Activated CD8-positive, alpha-beta T cell treated with anti-CD3 and anti-CD28 coated beads for 36 hours (primary cell): ENCODE results near the gene AQP11. TPM values are rescaled to one million over a fixed set of nuclear protein-coding genes. Genes with fewer than 3 reads are reported as not detected.
A peak's percentile ranks its signal among the peaks of the same experiment; 100 is the strongest.
"Not testable (repeated sequence)": the region's sequence is repeated elsewhere in the genome, so short reads cannot be mapped to it uniquely, and the experiment has no call there.

Source experiments
- ATAC-seq: fragments of 200-7000 bp; cut with Tn5 transposase; one replicate; pipeline ENCODE4 v1.10.0; 2021; ENCODE audit warnings: mild to moderate bottlenecking, moderate library complexity
- CTCF ChIA-PET: fragments of 350-600 bp; sonication (Branson Sonifier 250); formaldehyde crosslinking; loops from one replicate; lab custom pipeline; 2021; ENCODE audit warnings: antibody characterized with exemption; lab: Charles Lee
- POLR2A ChIA-PET: fragments of 350-600 bp; sonication (Branson Sonifier 250); formaldehyde crosslinking; loops from one replicate; lab custom pipeline; 2021; ENCODE audit warnings: antibody characterized with exemption; lab: Charles Lee
- DNase-seq: peaks from one replicate; pipeline ENCODE4 v3.0.0-alpha.2; 2020
- H3K27ac Mint-ChIP-seq: one replicate; pipeline ENCODE4 v1.8.0; 2021; ENCODE audit warnings: mild to moderate bottlenecking, mixed read lengths
- H3K27me3 Mint-ChIP-seq: one replicate; pipeline ENCODE4 v1.8.0; 2021; ENCODE audit warnings: mixed read lengths
- H3K36me3 Mint-ChIP-seq: one replicate; pipeline ENCODE4 v1.8.0; 2021; ENCODE audit warnings: low read depth, mixed read lengths
- H3K4me1 Mint-ChIP-seq: one replicate; pipeline ENCODE4 v1.8.0; 2021; ENCODE audit warnings: low read depth, mixed read lengths
- H3K4me3 Mint-ChIP-seq: one replicate; pipeline ENCODE4 v1.8.0; 2021; ENCODE audit warnings: mild to moderate bottlenecking, moderate library complexity, mixed read lengths
- H3K9me3 Mint-ChIP-seq: one replicate; pipeline ENCODE4 v1.8.0; 2021; ENCODE audit warnings: mixed read lengths
- CTCF ChIP-seq: fragments of 200-600 bp; IDR thresholded peaks from one replicate; pipeline ENCODE4 v1.8.0; 2022; ENCODE audit warnings: antibody characterized with exemption, mild to moderate bottlenecking
- intact Hi-C: fragments of 100-400 bp; cut with micrococcal nuclease; formaldehyde crosslinking; loops from one replicate; pipeline ENCODE4 v1.10.0; 2022
- total RNA-seq, 2 experiments: library from RNA; stranded (reverse); gene quantifications; one replicate each; pipeline ENCODE4 v1.2.3, GENCODE V29; 2021

AQP11 gene
- total RNA-seq, 2 experiments from 2014 or later: 0.47 to 0.59 TPM

- H3K27me3 Mint-ChIP-seq: no peaks in the 10 kb centered on the region
- no peak overlapping the region for H3K4me3 Mint-ChIP-seq
- no peak for TF ChIP-seq CTCF
- no peak overlapping the region for H3K27ac Mint-ChIP-seq
- no peak for DNase-seq
- intact Hi-C loops: no loop called here
- POLR2A ChIA-PET: interaction anchor here (1.1 kb wide), 1 partner anchor 10 kb away, joined by 4 read pairs; no protein-coding TSS in a partner anchor
- peaks cover 35% of the 10 kb centered on the region for H3K36me3 Mint-ChIP-seq
- H3K4me1 Mint-ChIP-seq: no peaks in the 10 kb centered on the region
- CTCF ChIA-PET: no interaction called here
- ATAC-seq: no peak
- no peaks in the 10 kb centered on the region for H3K9me3 Mint-ChIP-seq
Measured at GRCh38 chr11:77611921-77612320, 22.2 kb downstream of the AQP11 start.

- no peak for TF ChIP-seq CTCF
- CTCF ChIA-PET: interaction anchor here (0.6 to 2.7 kb wide), 5 partner anchors 22 to 745 kb away, joined by 3 to 13 read pairs (median 6); partner anchors contain the start of gene AQP11
- no peak overlapping the region for H3K4me3 Mint-ChIP-seq
- no peak for ATAC-seq
- no peak overlapping the region for H3K27ac Mint-ChIP-seq
- no peak for DNase-seq
- H3K9me3 Mint-ChIP-seq: no peaks in the 10 kb centered on the region
- POLR2A ChIA-PET: interaction anchor here (1.1 kb wide), 1 partner anchor 10 kb away, joined by 4 read pairs; no protein-coding TSS in a partner anchor
- intact Hi-C loops: no loop called here
- H3K4me1 Mint-ChIP-seq: no peaks in the 10 kb centered on the region
- peaks cover 47% of the 10 kb centered on the region for H3K36me3 Mint-ChIP-seq
- no peaks in the 10 kb centered on the region for H3K27me3 Mint-ChIP-seq
Measured at GRCh38 chr11:77617892-77618291, 28.1 kb downstream of the AQP11 start.

- POLR2A ChIA-PET: interaction anchor here (1.4 kb wide), 1 partner anchor 14 kb away, joined by 4 read pairs; no protein-coding TSS in a partner anchor
- Mint-ChIP-seq H3K4me3 (no peak overlapping the region), H3K9me3 (no peaks in the 10 kb centered on the region), H3K27me3 (no peaks in the 10 kb centered on the region), H3K27ac (no peak overlapping the region), H3K4me1 (no peaks in the 10 kb centered on the region), H3K36me3 (peaks cover 46% of the 10 kb centered on the region)
- peak; percentile 75 for TF ChIP-seq CTCF
- ATAC-seq (no peak), DNase-seq (no peak)
- intact Hi-C loops: no loop called here
- CTCF ChIA-PET: interaction anchor here (0.8 to 2.7 kb wide), 23 partner anchors 9 to 493 kb away, joined by 3 to 17 read pairs (median 4); partner anchors contain the start of gene AQP11
Measured at GRCh38 chr11:77619576-77620198, 29.9 kb downstream of the AQP11 start.

- H3K27me3 Mint-ChIP-seq: no peaks in the 10 kb centered on the region
- H3K9me3 Mint-ChIP-seq: no peaks in the 10 kb centered on the region
- no peak overlapping the region for H3K4me3 Mint-ChIP-seq
- TF ChIP-seq CTCF: no peak
- no peak for DNase-seq
- ChIA-PET POLR2A (interaction anchor here (1.3 kb wide), 1 partner anchor 40 kb away, joined by 4 read pairs; the partner anchor contains the start of gene AQP11), CTCF (interaction anchor here (3.5 kb wide), 1 partner anchor 11 kb away, joined by 14 read pairs; no protein-coding TSS in a partner anchor)
- H3K27ac Mint-ChIP-seq: peak overlapping the region; percentile 37
- ATAC-seq: no peak
- intact Hi-C loops: no loop called here
- H3K4me1 Mint-ChIP-seq: peaks cover 41% of the 10 kb centered on the region
- H3K36me3 Mint-ChIP-seq: peaks cover 46% of the 10 kb centered on the region
Measured at GRCh38 chr11:77630157-77630710, 40.5 kb downstream of the AQP11 start.

- peaks cover 44% of the 10 kb centered on the region for H3K36me3 Mint-ChIP-seq
Measured at GRCh38 chr11:77633926-77634325, 44.2 kb downstream of the AQP11 start.

More at GRCh38 chr11:77633926-77634325, 44.2 kb downstream of the AQP11 start:
- H3K27ac Mint-ChIP-seq, H3K27me3 Mint-ChIP-seq, H3K9me3 Mint-ChIP-seq, DNase-seq, intact Hi-C loops, ATAC-seq, H3K4me3 Mint-ChIP-seq: not testable (repeated sequence)
- H3K4me1 Mint-ChIP-seq: peaks cover 58% of the 10 kb centered on the region
- CTCF ChIA-PET: interaction anchor here (0.8 kb wide), 1 partner anchor 14 kb away, joined by 4 read pairs; no protein-coding TSS in a partner anchor
- POLR2A ChIA-PET: interaction anchor here (0.7 to 1.0 kb wide), 3 partner anchors 15 to 115 kb away, joined by 3 to 4 read pairs (median 3); no protein-coding TSS in a partner anchor
